Breast epithelium (tissue), 3 donors: ENCODE data around the gene MYBBP1A.

Experiments
- CTCF ChIP-seq, 3 donors: fragments of 450-650 bp; IDR thresholded peaks; one replicate each; pipeline ENCODE4 v1.5.1; 2016 to 2017; ENCODE audit warnings: antibody characterized with exemption in 3 of 3, mild to moderate bottlenecking in 3 of 3, moderate library complexity in 3 of 3
- POLR2AphosphoS5 ChIP-seq, 3 donors: sonication (generic); formaldehyde crosslinking; IDR thresholded peaks; one replicate each; pipeline ENCODE4 v1.6.1; 2017; ENCODE audit warnings: antibody characterized with exemption in 3 of 3

- TF ChIP-seq CTCF (IDR thresholded peaks at IDR 0.05) = no peak
- TF ChIP-seq POLR2AphosphoS5 (IDR thresholded peaks at IDR 0.05) = peak in 1 of 3 donors; percentile 48
Observed at GRCh38 chr17:4490637-4491061, 64.5 kb downstream of the MYBBP1A start.
